Hematopoietic multipotent progenitor cell treated with erythropoietin and hydrocortisone succinate and interleukin-3 and kit ligand, for 15 days (in vitro differentiated cells): ENCODE measurements around the gene LRCOL1.
A peak's percentile ranks its signal among the peaks of the same experiment; 100 is the strongest.

Experiments used
- DNase-seq: peaks from one replicate; pipeline ENCODE4 v3.0.0-alpha.2; 2015; ENCODE audit warnings: low spot score

The LRCOL1 gene

GRCh38 chr12:132562489-132563021, 47.8 kb downstream of the LRCOL1 start:
- no peak for DNase-seq

GRCh38 chr12:132561427-132562156, 48.8 kb downstream of the LRCOL1 start:
- peak; percentile 7 for DNase-seq

GRCh38 chr12:132560614-132561426, 49.6 kb downstream of the LRCOL1 start:
- DNase-seq = peak; percentile 47

- DNase-seq = no peak
Observed at GRCh38 chr12:132560364-132560613, 50.1 kb downstream of the LRCOL1 start.

GRCh38 chr12:132559652-132560363, 50.6 kb downstream of the LRCOL1 start:
- DNase-seq = peak; percentile 9

GRCh38 chr12:132558861-132559623, 51.3 kb downstream of the LRCOL1 start:
- no peak for DNase-seq

- no peak for DNase-seq
Observed at GRCh38 chr12:132558042-132558856, 52.1 kb downstream of the LRCOL1 start.

- no peak for DNase-seq
Observed at GRCh38 chr12:132557291-132558015, 52.9 kb downstream of the LRCOL1 start.

GRCh38 chr12:132556801-132557200, 53.6 kb downstream of the LRCOL1 start:
- DNase-seq = no peak

GRCh38 chr12:132556216-132556615, 54.2 kb downstream of the LRCOL1 start:
- DNase-seq = no peak

GRCh38 chr12:132555686-132556085, 54.7 kb downstream of the LRCOL1 start:
- no peak for DNase-seq

- DNase-seq = no peak
Observed at GRCh38 chr12:132554845-132555630, 55.3 kb downstream of the LRCOL1 start.
